HFFc6 (cell line): Measurements from ENCODE around the gene ABI2. TPM values are rescaled to one million over a fixed set of nuclear protein-coding genes. Genes with fewer than 3 reads are reported as not detected.
A peak's percentile ranks its signal among the peaks of the same experiment; 100 is the strongest.
"Not testable (repeated sequence)": the region's sequence is repeated elsewhere in the genome, so short reads cannot be mapped to it uniquely, and the experiment has no call there.

ENCODE experiments used
- DNase-seq: peaks from one replicate; pipeline ENCODE4 v3.0.0-alpha.2; 2018
- H3K27ac Mint-ChIP-seq: 2 replicates; pipeline ENCODE4 v1.8.0; 2020; ENCODE audit warnings: mild to moderate bottlenecking, mixed read lengths
- H3K27me3 Mint-ChIP-seq: 2 replicates; pipeline ENCODE4 v1.8.0; 2021; ENCODE audit warnings: mild to moderate bottlenecking, moderate library complexity, mixed read lengths; ENCODE audit not compliant: insufficient read depth
- H3K36me3 Mint-ChIP-seq: 2 replicates; pipeline ENCODE4 v1.8.0; 2021; ENCODE audit warnings: low read depth, mixed read lengths
- H3K4me1 Mint-ChIP-seq: 2 replicates; pipeline ENCODE4 v1.8.0; 2020; ENCODE audit warnings: low read depth, mixed read lengths
- H3K4me3 Mint-ChIP-seq: 2 replicates; pipeline ENCODE4 v1.8.0; 2020; ENCODE audit warnings: mild to moderate bottlenecking, moderate library complexity, mixed read lengths
- H3K9me3 Mint-ChIP-seq: 2 replicates; pipeline ENCODE4 v1.8.0; 2020; ENCODE audit warnings: mild to moderate bottlenecking, mixed read lengths
- CTCF ChIP-seq: fragments of 200-600 bp; sonication (generic); IDR thresholded peaks from 2 replicates; pipeline ENCODE4 v1.5.0; 2021; ENCODE audit warnings: antibody characterized with exemption, mild to moderate bottlenecking
- total RNA-seq, 6 experiments: library from RNA; stranded (reverse); fragmentation: NEBNext Ultra II Directional; extraction: Animal tissue kit (Norgen Biotek cat#: 25700); gene quantifications; 2 replicates in 1 of 6; 3 replicates in 5 of 6; pipeline ENCODE4 v1.2.3, GENCODE V29; 2021

ABI2 gene
- total RNA-seq, 6 experiments from 2014 or later, result 69.9 to 84.1 (median 75.3) TPM

GRCh38 chr2:203330434-203330833 lies 2.2 kb downstream of the ABI2 start:
- Mint-ChIP-seq H3K4me1 (peaks cover 37% of the 10 kb centered on the region), H3K36me3 (peaks cover 20% of the 10 kb centered on the region; the same call in 1 of the 2 replicates), H3K9me3 (no peaks in the 10 kb centered on the region), H3K4me3 (peak overlapping the region; percentile 95), H3K27ac (peak overlapping the region; percentile 90), H3K27me3 (no peaks in the 10 kb centered on the region)
- DNase-seq, result peak; percentile 23
- TF ChIP-seq CTCF, result no peak

- Mint-ChIP-seq H3K27ac (no peak overlapping the region), H3K27me3 (no peaks in the 10 kb centered on the region), H3K4me3 (no peak overlapping the region), H3K36me3 (peaks cover 32% of the 10 kb centered on the region), H3K9me3 (no peaks in the 10 kb centered on the region), H3K4me1 (peaks cover 48% of the 10 kb centered on the region)
- TF ChIP-seq CTCF, result no peak
- DNase-seq, result no peak
Measured at GRCh38 chr2:203338322-203338721, 10.1 kb downstream of the ABI2 start.

- no peak for TF ChIP-seq CTCF
- DNase-seq, result peak; percentile 82
- Mint-ChIP-seq H3K27me3 (no peaks in the 10 kb centered on the region), H3K4me3 (peak overlapping the region; percentile 9), H3K36me3 (peaks cover 35% of the 10 kb centered on the region), H3K4me1 (peaks cover 46% of the 10 kb centered on the region), H3K27ac (peak overlapping the region; percentile 44), H3K9me3 (no peaks in the 10 kb centered on the region)
Measured at GRCh38 chr2:203340791-203341487, 12.7 kb downstream of the ABI2 start.

GRCh38 chr2:203341741-203342310 lies 13.6 kb downstream of the ABI2 start:
- H3K4me1 Mint-ChIP-seq, result peaks cover 43% of the 10 kb centered on the region
- H3K36me3 Mint-ChIP-seq, result peaks cover 32% of the 10 kb centered on the region
- peak; percentile 3 for DNase-seq
- no peaks in the 10 kb centered on the region for H3K9me3 Mint-ChIP-seq
- peak overlapping the region; percentile 44; the same call in 1 of the 2 replicates for H3K27ac Mint-ChIP-seq
- TF ChIP-seq CTCF, result no peak
- no peaks in the 10 kb centered on the region for H3K27me3 Mint-ChIP-seq
- H3K4me3 Mint-ChIP-seq, result no peak overlapping the region; the same call in 1 of the 2 replicates

- not testable (repeated sequence) for H3K9me3 Mint-ChIP-seq, DNase-seq, H3K4me3 Mint-ChIP-seq, H3K27me3 Mint-ChIP-seq
- Mint-ChIP-seq H3K36me3 (peaks cover 28% of the 10 kb centered on the region), H3K4me1 (peaks cover 37% of the 10 kb centered on the region), H3K27ac (0 out of 2 replicates have a peak overlapping the region, but pooled peaks have one; percentile 44)
Measured at GRCh38 chr2:203342374-203342773, 14.2 kb downstream of the ABI2 start.

- Mint-ChIP-seq H3K4me3 (no peak overlapping the region), H3K4me1 (peaks cover 27% of the 10 kb centered on the region), H3K9me3 (no peaks in the 10 kb centered on the region), H3K36me3 (peaks cover 21% of the 10 kb centered on the region), H3K27ac (no peak overlapping the region), H3K27me3 (no peaks in the 10 kb centered on the region)
- TF ChIP-seq CTCF, result no peak
- DNase-seq, result no peak
Measured at GRCh38 chr2:203344667-203345066, 16.5 kb downstream of the ABI2 start.
